NB4 (cell line): ENCODE measurements around the gene CC2D1A.

Experiments used
- TF ChIP-seq, protein P1 (sequence below): IDR thresholded peaks from one replicate; pipeline ENCODE4 v1.5.1; 2012; ENCODE audit warnings: low read depth, low read length
- TF ChIP-seq, protein P2 (sequence below): IDR thresholded peaks from 2 replicates; pipeline ENCODE4 v1.6.1; 2011; ENCODE audit warnings: low read depth, low read length

DNA sequence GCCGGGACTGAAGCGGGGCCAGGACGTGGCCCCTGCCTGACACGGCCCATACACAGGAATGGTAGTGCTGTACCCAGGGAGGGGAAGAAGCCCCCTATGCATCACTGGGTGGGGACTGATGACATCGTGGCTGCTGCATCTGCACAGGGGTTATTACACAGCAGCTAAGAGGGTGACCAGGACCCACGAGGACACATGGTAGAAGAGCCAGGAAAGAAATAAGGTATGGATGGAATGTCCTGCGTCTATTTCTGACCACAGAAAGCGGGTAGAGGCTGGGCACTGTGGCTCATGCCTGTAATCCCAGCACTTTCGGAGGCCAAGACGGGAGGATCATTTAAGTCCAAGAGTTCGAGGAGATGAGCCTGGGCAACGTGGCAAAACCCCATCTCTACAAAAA is 70.4 kb downstream of the CC2D1A start:
- TF ChIP-seq, protein P1, sequence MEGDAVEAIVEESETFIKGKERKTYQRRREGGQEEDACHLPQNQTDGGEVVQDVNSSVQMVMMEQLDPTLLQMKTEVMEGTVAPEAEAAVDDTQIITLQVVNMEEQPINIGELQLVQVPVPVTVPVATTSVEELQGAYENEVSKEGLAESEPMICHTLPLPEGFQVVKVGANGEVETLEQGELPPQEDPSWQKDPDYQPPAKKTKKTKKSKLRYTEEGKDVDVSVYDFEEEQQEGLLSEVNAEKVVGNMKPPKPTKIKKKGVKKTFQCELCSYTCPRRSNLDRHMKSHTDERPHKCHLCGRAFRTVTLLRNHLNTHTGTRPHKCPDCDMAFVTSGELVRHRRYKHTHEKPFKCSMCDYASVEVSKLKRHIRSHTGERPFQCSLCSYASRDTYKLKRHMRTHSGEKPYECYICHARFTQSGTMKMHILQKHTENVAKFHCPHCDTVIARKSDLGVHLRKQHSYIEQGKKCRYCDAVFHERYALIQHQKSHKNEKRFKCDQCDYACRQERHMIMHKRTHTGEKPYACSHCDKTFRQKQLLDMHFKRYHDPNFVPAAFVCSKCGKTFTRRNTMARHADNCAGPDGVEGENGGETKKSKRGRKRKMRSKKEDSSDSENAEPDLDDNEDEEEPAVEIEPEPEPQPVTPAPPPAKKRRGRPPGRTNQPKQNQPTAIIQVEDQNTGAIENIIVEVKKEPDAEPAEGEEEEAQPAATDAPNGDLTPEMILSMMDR: no peak
- TF ChIP-seq, protein P2, sequence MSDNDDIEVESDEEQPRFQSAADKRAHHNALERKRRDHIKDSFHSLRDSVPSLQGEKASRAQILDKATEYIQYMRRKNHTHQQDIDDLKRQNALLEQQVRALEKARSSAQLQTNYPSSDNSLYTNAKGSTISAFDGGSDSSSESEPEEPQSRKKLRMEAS: no peak
